GM19238 (cell line): ENCODE data around the gene ZMYND8.

Experiments used
- DNase-seq: peaks from one replicate; pipeline ENCODE4 v3.0.0; 2011; ENCODE audit warnings: low spot score; ENCODE audit not compliant: insufficient read length

The ZMYND8 gene

DNA sequence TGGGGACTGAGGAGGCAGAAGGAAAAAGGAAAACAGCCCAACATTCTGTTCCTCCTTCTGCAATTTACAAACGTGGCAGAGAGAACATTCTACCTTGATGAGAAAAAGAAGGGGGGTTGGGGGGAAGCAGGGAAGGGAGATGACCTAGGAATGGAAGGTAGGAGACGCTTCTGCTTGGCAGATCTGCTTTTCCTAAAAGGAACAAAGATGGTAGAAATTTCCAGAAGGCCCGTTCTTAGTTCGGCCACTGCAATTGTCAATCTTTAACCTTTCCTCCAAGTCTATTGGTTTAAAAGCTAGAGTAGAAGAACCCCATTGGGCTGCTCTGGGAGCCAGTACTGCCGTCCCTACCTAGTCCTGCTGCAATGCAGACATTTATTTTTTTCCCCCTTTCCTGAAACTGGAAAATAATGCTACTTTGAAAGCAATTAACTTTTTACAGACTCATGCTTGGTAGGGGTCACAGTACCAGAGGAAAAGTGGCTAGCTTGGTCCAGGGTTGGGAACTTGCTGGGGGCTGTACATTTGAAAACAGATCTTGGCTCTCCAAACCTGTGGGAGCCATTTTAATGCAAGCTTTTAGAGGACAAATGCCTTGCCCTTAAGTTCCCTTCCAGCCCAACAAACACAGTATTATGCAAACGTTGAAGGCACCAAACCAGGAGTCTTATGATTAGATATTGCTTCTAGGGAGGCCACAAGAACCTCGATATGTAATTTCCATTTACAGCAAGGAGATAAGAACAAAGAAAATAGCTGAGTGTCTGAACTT lies 2.6 kb downstream of the ZMYND8 start:
- no peak for DNase-seq

DNA sequence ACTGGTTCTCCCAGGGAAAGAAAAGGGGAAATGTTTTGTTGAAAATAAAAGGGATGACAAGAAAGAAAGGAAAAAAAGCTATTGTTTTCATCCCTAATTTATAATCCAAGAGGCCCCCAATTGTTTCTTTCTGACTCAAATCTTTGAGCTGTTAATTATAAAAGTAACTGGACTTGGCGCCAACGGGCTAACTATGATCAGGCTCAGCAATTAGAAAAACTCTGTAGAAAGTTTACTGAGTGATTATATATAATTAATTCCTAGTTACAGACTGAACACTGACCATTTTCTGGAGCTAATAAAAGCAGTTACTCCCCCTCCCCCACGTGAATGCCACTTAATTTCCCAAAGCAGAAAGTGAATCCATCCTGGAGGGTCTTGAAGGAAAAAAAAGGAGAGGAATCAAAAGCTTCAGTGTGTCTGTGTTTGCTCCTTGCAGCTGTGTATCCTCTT lies 3.2 kb downstream of the ZMYND8 start:
- no peak for DNase-seq

DNA sequence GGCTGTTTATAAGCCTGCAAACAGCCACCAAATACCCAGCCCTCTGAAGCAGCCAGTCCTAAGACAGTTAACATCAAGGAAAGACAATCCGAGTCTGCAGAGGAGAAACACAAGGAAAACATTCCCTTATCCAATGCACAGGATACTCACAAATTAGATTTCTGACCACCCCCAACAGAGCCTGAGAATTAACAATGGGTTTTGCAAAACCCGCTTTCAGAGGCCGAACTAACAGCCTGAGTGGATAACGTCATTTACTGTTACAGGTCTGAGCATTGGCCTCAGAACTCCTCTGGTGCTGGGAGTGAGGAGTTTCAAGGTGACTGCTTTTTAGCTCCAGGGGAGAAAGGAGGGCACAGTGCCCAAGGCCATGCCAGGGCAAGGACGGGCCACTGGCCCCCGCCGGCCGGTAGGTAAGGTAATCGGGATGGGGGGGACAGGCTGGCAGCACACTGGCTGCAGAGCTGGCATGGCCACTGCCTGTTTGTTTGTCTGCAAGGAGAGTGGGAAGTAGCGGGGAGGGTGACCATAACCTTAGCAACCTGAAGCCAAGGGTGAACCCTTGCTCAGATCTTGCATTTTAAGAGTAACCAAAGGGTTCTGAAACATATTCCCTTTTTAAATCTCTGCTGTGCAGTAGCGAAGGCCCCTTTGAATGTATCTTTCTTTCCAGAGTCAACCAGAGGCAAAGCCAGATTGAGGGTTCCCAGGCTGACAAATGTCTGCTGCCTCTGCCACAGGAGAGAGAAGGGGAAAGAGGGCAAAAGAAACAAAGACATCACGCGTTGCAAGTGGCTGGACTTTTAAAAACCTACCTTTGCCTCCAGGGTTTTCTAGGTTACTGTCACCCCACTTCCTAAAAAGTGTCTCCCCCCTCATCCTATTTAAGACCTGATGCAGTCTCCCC lies 3.9 kb downstream of the ZMYND8 start:
- DNase-seq, result no peak

DNA sequence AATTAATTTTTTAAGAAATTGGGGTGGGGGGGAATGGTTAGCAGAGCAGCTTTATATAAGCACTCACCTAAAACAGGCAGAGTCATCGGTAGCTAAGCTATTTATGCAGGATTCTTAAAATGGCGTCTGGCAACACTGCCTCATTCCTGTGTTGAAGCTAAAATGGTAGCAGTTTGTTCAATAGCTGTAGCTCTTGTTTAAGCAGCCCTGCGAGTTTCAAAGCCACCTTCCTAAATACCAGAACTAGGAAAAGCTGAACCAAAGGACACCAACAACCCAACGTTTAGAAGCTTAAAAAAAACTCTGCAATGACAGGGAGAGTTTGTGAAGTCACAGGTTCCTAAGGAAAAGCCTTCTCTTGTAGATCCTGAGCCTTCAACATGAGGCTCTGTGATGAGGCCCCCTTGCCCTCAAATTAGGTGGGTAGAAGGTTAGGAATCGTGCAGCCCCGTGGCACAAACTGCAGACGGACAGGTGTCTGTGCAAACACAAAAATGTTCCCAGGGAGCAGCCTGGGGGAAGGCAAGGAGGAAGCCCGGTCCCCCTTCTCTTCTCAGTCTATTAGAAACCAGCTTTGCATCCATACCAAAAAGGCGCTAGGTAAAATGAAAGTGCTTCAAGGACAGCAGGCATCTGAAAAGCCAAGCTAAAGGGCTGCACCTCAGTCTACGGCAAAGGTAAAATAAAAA lies 4.7 kb downstream of the ZMYND8 start:
- DNase-seq, result no peak

DNA sequence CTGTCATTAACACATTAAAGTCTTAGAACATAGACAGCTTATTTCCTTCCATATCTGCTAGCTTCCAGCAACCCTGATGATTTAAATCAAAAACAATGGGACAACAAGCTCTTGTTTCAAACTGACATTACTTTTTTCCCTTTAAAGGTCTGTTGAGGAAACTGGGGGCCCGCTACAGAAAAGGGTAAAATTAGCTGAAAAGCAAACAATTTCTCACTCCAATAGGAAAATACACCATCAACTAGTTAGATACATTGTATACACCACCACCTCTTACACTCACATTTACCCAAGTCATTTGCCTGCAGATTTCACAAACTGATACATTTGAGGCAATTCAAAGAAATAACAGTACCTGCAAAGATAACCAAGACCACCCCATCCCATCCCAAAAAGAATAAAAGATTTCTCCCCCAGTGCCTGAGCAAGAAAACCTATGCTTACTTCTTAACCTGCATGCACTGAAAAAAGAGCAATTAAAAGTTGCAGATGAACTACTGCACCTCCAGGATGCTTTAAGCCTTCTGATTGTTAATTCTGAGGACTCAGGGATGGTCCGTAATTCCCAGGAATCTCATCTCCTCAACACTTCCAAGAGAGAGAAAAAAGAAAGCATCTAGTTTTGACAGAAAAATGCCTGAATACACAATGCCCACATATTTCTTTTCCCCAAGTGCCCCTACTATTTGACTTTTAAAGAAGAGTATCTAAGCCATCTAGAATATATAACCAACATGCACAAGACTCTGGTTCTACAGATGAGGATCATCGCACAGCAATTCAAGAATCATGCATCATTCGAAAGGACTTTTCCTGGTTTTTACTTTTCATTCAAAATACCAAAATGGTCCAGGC lies 5.6 kb downstream of the ZMYND8 start:
- no peak for DNase-seq

DNA sequence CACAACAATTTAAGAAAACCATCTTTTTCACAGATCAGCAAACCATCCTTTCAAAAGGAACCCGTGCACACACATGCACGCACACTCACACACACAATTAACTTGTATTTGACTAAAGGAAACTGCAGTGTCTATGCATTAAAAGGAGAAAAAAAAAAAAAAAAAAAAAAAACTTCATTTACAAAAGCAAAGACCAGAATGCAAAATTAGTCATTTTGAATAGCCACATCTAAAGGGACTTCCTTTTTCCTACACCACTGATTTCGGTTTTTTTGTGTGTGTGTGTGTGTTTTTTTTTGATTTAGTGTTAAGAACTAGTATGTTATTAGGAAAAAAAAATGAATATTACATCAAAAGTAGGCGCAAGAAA lies 6.3 kb downstream of the ZMYND8 start:
- no peak for DNase-seq

DNA sequence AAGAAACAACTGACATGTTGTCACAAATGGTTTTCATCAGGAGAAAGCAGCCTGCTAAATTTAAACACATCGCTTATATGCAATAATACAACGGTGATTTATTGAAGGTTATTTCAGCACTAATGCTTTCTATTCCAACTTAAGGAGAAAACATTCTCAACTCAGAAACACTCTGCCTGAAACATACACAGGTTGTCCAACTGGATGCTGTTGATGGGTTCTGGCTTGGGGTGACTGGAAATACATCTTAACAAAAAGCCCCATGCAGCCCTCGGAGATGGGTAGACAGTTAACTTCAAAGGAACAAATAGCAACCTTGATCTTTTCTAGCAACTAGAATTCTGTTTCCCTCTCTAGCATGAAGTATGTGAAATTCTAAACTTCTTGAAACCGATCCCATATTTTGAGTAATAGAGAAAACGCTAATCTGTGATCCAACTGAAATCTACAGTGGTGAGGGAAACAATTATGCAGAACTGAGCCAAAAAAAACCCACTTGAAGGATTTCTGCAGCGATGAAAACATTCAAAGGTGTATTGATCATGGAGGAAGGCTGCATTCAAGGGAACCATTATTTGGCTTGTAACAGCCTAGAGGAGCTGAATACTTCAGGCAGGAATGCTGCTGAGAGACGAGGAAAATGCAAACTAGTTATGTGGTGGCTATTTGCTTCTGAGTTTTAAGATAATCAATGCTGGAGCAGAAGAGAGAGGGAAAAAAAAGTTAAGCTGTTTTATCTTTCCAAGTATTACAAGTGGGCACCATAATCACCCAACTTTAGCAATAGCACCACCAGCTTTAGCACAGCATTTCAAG lies 6.9 kb downstream of the ZMYND8 start:
- DNase-seq, result no peak

DNA sequence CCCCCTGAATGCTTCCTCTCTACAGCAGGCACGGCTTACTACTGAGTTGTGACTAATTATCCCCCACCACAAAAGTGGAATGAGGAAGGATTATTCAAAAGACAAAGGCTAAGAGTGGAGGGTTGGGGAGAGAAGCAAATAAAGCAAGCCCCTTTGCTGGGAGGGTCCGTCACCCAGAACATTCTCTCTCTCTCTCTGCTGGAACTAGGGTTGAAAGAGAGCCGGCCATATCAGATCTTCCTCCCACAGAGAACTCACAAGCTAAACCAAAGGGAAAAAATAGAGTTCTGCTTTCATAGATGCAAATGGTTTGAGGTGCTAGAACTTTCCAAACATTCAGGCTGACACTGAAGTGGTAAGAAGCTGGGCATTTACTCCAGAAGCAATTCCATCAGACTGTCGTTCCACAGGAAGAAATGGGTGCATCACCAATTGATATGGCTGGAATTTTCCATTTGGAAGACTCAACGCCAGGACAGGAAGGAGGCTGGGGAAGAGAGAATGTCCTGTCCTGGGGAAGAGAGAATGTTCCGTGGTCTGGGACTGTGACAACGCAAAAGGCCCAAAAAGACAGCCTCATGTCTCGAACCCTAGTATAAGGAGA lies 7.9 kb downstream of the ZMYND8 start:
- no peak for DNase-seq

DNA sequence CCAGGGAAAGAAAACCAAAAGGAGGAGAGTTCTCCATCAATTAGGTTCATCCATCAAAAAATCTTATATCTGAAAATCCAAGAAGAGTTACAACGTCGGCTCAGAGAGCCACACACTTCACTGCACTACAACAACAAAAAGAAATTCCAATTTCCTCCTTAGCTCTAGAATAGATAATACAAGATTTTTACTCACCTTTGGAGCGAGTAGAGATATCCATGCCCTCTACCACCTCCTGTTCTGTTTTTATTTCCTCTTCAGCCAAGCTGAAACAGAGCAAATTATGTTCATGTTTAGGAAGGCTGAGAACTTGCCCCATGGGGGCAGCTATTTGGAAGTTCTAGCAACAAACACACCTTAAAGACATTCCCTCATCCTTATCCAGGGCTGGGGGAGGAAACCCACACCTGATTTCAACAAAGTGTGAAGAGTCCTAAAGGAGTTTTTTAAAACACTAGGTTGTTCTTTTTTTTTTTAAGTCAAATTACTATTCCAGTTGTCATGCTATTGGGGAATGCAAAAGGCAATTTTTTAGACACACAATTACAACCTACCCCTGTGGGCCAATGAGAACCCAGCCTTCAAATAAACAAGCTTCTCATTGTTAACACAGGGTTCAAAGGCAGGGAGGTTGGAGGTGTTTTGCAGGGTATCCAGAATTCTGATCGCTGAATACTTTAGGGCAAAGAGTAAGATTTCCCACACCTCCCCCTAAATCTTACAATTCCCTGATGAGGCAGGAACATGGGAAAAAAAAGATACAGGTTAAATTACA lies 8.7 kb downstream of the ZMYND8 start:
- DNase-seq, result no peak

DNA sequence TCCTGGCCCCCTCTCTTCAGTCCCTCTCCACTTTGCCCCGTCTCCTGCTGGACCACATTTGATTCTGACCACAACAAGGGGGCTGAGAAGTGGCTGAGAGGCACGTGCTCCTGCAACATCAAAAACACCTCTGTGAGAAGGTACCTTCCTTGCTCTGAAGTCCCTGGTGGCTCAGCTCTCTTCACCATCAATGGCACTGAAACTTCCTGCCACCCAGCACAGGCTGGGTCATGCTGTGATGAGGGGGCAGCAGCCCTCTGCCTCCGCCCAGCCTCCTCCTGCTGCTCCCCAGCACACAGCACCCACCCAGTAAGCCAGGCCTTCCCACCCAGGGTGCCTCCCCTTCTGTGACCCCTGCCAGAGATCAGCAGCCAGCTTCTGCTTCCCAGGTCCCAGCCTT lies 10.3 kb downstream of the ZMYND8 start:
- no peak for DNase-seq

DNA sequence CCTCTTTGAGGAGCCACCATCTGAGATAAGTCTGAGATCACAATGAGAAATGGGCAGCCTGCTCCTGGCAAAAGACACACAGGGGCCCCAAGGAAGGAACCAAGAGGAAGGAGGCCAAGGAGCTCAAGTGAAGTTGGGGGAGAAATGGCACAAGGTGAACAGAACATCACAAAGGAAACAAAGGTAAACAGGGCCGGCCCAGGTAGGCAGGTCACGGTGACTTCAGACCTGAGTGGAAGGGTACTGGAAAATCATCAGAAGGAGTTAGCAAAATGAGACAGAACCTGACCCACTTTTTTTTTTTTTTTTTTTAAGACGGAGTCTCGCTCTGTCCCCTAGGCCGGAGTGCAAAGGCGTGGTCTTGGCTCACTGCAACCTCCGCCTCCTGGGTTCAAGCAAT lies 11.3 kb downstream of the ZMYND8 start:
- no peak for DNase-seq

DNA sequence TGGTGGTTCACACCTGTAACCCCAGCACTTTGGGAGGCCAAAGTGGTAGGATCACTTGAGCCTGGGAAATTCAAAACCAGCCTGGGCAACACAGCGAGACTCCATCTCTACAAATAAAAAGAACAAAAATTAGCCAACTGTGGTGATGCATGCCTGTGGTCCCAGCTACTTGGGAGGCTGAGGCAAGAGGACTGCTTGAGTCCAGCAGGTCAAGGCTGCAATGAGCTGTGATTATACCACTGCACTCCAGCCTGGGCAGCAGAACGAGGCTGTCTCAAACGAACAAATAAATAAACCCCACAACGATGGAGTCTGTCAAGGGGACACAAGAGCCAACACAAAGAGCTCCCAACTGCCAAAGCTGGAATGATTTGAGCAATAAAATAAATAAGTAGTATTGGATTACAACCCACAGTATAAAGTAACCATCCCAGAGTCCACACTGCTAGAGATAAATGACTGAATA lies 13.5 kb downstream of the ZMYND8 start:
- DNase-seq, result no peak

DNA sequence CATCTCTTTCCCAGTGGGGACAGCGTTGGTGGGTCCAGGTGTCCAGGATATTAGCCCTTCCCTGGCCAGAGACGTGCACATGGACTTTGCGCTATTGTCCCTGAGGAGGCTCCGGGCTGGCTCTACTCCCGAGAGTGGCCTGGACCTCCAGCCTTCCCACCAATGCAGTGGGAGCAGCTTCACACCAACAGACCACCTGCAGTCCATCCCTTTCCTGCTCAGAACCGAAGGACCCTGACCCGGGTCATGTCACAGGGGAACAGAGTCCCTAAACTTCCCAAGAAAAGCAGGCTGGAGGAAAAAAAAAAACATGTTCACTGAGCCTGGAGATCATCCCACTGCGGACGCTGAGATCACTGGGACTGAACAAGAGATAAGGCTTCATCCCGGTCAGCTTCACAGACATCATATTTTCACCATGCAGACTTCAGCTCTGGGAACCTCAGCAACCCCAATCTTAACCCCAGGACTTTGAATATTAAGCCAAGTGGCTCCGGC lies 18.3 kb downstream of the ZMYND8 start:
- DNase-seq, result no peak

DNA sequence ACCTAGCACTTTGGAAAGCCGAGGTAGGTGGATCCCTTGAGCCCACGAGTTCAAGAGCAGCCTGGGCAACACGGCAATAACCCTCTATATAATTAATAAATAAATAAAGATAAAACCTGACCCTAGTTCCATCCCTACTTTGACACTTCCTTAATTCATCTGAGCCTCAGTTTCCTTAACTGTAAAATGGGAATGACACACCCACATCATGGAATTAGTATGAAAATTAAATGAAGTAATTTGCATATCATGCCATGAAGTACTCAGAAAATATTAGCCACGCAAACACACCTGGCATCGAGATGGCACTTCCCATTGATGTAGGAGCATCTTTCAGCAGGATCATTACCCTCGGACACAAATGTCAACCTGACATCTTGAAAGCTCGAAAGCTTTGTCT lies 19.1 kb downstream of the ZMYND8 start:
- no peak for DNase-seq

DNA sequence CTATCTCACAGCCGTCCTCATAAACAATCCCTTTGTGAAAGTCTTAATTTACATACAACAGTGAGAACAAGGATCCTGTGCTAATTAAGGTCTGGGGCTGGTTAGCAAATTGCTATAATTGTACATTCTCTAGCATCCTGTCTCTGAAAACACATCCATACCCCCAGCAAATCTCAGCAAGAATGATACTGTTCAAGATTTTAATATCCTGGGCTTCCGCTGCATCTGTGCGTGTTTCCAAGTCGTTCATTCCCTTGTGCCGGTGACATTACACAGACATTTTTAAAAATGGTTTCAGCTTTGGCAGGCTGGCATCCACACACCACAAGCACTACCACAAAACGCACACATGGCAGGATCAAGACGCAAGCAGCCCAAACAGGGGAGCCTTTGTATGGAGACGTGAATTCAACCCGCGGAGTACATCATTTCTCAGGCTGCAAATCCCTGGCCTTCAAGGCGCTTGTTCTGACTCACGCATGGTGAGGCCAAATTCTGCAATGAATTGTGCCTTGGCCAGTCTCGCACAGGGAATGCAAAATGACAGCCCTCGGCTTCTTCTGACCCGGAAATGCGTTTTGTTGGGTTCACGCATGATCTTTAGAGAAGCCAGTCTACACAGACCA lies 20.3 kb downstream of the ZMYND8 start:
- no peak for DNase-seq

DNA sequence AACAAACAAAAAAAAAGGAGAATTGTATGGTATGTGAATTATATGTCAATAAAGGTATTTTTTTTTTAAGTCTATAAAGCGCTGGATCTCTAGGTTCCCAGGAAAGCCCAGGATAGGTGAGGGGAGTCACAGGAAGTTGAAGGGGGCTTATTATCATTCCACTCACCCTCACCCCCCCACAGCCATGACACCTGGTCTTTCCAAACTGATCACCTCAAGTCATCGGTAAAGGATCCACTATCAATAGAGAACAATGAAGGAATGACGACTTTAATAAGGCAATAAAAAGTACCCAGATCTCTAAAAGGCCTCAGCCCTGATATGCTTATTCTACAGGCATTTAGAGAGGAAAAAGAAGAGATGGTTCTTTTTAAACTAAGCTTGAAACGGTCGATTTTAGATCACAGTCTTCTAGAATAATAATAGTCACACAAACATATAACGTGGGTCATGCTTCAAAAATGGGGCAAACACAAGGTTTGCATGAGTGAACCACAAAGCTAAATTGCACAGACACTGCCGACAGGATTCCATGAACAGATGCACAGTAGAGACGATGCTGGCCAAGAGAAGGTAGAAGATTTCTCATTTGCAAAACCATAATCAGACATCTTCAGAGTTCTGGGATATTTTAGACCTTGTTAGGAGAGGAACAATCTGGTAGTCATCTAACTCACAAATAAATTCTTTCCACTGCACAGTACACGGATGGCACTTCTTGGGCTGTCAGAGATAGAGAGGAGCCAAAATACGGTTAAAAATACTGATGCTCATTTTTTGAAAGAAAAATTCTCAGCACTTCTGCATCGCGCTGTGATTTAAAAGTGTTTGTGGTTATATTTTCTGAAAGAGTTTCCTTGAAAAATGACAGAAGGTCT lies 21.0 kb downstream of the ZMYND8 start:
- no peak for DNase-seq

DNA sequence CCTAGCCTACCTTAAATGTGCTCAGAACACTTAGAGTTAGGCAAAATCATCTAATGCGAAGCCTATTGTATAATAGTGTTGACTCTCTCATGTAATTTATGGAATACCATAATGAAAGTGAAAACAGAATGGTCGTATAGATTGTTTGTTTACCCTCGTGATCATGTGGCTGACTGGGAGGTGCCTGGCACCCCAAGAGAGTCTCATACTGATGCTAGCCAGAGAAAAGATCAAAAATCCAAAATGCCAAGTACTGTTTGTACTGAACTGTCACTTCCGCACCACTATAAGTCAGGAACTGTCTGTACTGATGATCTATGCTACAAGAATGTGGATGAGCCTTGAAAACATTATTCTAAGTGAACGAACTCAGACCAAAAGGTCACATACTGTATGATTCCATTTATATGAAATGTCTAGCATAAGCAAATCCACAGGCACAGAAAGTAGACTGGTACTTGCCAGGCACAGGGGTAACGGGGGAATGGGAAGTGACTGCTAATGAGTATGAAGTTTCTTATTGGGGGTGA lies 22.4 kb downstream of the ZMYND8 start:
- no peak for DNase-seq
